DND-41 (cell line): ENCODE results near the gene HOXB13.

Source experiments
- ATAC-seq: fragments of 200-7000 bp; cut with Tn5 transposase; 3 replicates; pipeline ENCODE4 v1.9.1; 2021; ENCODE audit warnings: low read depth; ENCODE audit not compliant: insufficient read depth
- DNase-seq: peaks from one replicate; pipeline ENCODE4 v3.0.0-alpha.2; 2020
- H2AFZ ChIP-seq: 2 replicates; pipeline ENCODE4 v1.6.0; 2012; ENCODE audit warnings: low read depth, low read length
- H3K27ac ChIP-seq: 2 replicates; pipeline ENCODE4 v1.5.1; 2012; ENCODE audit warnings: low read length, inconsistent platforms
- H3K27me3 ChIP-seq: fragments of 200-600 bp; sonication (generic); 2 replicates; pipeline ENCODE4 v1.6.0; 2012; ENCODE audit warnings: low read length, mild to moderate bottlenecking, inconsistent platforms; ENCODE audit not compliant: insufficient read depth, poor library complexity
- H3K36me3 ChIP-seq: 2 replicates; pipeline ENCODE4 v1.5.1; 2012; ENCODE audit warnings: low read length, inconsistent platforms; ENCODE audit not compliant: insufficient read depth
- H3K4me1 ChIP-seq: 2 replicates; pipeline ENCODE4 v1.5.1; 2012; ENCODE audit warnings: mild to moderate bottlenecking, low read length; ENCODE audit not compliant: insufficient read depth
- H3K4me2 ChIP-seq: 2 replicates; pipeline ENCODE4 v1.6.0; 2012; ENCODE audit warnings: mild to moderate bottlenecking, moderate library complexity, low read length, inconsistent platforms; ENCODE audit not compliant: insufficient read depth
- H3K4me3 ChIP-seq, 2 experiments: fragments of 200-600 bp in 1 of 2; shearing (Covaris generic) in 1 of 2; 2 replicates each; pipeline ENCODE4 v1.5.1; 2012 to 2016; ENCODE audit warnings: inconsistent platforms in 2 of 2, low read length in 2 of 2, mild to moderate bottlenecking in 2 of 2, low read depth in 1 of 2, moderate library complexity in 1 of 2
- H3K79me2 ChIP-seq: 2 replicates; pipeline ENCODE4 v1.6.0; 2012; ENCODE audit warnings: low read length, inconsistent platforms; ENCODE audit not compliant: insufficient read depth
- H3K9ac ChIP-seq: 2 replicates; pipeline ENCODE4 v1.6.0; 2012; ENCODE audit warnings: low read depth, mild to moderate bottlenecking, inconsistent platforms, low read length, moderate library complexity
- H3K9me3 ChIP-seq: 2 replicates; pipeline ENCODE4 v1.5.1; 2012; ENCODE audit warnings: low read length, moderate library complexity, mild to moderate bottlenecking, inconsistent platforms; ENCODE audit not compliant: insufficient read depth, severe bottlenecking
- H4K20me1 ChIP-seq: 2 replicates; pipeline ENCODE4 v1.6.0; 2012; ENCODE audit warnings: low read length; ENCODE audit not compliant: insufficient read depth
- EZH2 ChIP-seq: IDR thresholded peaks from 3 replicates; pipeline ENCODE4 v1.6.1; 2012; ENCODE audit warnings: borderline replicate concordance, low read depth, mild to moderate bottlenecking, moderate library complexity, low read length, inconsistent platforms; ENCODE audit not compliant: severe bottlenecking
- TF ChIP-seq, protein P1 (sequence below): IDR thresholded peaks from 2 replicates; pipeline ENCODE4 v1.5.1; 2012; ENCODE audit warnings: borderline replicate concordance, low read length, moderate library complexity, mild to moderate bottlenecking; ENCODE audit not compliant: poor library complexity, severe bottlenecking; ENCODE audit errors: extremely low read depth

The HOXB13 gene

DNA sequence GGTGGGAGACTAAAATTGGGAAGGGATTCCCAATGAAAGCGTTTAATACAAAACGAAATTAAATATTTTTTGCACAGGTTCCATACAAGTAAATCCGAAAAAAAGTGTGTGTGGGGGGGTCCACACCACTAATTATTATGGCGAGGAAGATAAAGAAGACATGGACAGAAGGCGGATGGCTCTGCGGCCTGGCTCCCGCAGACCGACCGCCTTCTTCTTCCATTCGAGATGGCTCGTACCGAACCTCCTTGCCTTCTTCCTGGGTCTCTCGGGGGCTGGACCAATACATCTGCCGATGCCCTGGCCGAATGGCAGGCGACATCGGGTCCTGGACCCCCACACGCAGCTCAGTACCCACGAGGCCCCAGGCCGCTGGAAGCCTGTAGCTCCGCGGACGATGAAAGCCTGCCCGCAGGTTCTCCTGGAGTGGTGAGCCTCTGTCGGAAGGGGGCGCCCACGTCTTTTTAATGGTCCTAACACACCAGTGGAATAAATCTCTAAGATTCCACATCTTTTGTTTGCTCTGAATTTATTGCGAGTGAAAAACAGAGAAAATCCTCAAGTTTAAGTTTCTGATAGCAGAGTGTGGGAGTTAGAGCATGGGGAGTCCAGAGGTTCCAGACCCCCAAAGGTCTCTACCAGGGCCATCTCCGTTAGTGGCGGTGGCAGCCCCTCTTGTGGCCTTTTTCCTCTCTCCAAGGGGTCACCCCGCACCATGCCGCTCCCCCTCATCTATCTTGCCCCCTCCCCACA, 4.1 kb downstream of the HOXB13 start:
- peaks cover 26% of the 10 kb centered on the region for H3K27me3 ChIP-seq

DNA sequence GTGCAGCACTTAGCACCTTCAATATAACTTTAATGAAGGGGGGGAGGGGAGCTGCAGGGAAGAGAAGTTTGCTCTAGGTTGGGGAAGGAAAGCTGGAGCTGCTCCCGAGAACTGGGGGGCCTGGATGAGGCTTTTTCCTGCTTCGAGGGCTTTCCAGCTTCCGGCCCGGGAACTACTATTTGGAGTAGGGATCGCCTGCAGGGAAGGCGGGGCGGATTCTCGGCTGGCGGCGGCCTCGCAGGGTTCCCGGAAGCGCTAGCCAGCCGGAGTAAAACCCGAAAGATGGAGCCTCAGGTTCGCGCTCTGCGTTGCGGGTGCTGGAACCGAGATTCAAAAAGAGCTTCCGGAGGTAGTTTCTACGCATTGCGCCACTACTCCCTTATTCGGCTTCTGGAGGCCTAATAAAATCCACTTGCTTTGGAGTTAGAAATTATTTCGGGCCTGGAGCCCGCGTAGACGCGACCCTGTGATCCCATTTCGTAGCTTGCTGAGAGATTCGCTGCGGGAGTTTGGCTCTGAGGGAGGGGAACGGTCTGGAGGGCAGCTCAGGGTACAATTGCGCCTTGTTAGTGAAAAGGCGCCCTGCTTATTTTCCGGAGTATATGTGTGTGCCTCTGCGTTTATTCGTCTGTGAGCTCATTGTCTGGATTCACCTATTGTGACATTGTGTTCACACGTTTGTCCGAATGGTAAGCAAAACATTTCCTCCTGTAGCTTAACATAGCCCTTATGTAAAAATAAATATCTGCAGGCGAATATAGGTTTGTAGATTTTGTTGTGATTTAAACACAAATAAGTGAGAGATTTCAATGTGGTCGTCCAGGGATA, 4.9 kb downstream of the HOXB13 start:
- TF ChIP-seq EZH2 = no peak
- ATAC-seq = no peak
- Histone ChIP-seq H3K27me3 (peaks cover 23% of the 10 kb centered on the region), H2AFZ (no peak overlapping the region), H3K27ac (no peak overlapping the region), H3K36me3 (no peaks in the 10 kb centered on the region), H3K9me3 (no peaks in the 10 kb centered on the region), H3K79me2 (no peaks in the 10 kb centered on the region), H3K4me1 (no peaks in the 10 kb centered on the region), H3K9ac (no peak overlapping the region), H4K20me1 (no peaks in the 10 kb centered on the region), H3K4me3 (no peak overlapping the region), H3K4me2 (no peak overlapping the region)
- no peak for DNase-seq

More for the DNA sequence above, 4.1 kb downstream of the HOXB13 start:
- H3K4me2 ChIP-seq = no peak overlapping the region
- DNase-seq (peak; percentile 58), ATAC-seq (peak; percentile 79; the same call in 2 of the 3 replicates)
- no peak overlapping the region for H3K9ac ChIP-seq
- no peaks in the 10 kb centered on the region for H3K79me2 ChIP-seq
- TF ChIP-seq EZH2 = no peak
- TF ChIP-seq, protein P1, sequence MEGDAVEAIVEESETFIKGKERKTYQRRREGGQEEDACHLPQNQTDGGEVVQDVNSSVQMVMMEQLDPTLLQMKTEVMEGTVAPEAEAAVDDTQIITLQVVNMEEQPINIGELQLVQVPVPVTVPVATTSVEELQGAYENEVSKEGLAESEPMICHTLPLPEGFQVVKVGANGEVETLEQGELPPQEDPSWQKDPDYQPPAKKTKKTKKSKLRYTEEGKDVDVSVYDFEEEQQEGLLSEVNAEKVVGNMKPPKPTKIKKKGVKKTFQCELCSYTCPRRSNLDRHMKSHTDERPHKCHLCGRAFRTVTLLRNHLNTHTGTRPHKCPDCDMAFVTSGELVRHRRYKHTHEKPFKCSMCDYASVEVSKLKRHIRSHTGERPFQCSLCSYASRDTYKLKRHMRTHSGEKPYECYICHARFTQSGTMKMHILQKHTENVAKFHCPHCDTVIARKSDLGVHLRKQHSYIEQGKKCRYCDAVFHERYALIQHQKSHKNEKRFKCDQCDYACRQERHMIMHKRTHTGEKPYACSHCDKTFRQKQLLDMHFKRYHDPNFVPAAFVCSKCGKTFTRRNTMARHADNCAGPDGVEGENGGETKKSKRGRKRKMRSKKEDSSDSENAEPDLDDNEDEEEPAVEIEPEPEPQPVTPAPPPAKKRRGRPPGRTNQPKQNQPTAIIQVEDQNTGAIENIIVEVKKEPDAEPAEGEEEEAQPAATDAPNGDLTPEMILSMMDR = peak; percentile 72
- no peak overlapping the region for H2AFZ ChIP-seq
- no peaks in the 10 kb centered on the region for H3K36me3 ChIP-seq
- no peak overlapping the region for H3K4me3 ChIP-seq
- H3K27ac ChIP-seq = no peak overlapping the region
- no peaks in the 10 kb centered on the region for H4K20me1 ChIP-seq
- H3K9me3 ChIP-seq = no peaks in the 10 kb centered on the region
- H3K4me1 ChIP-seq = no peaks in the 10 kb centered on the region

DNA sequence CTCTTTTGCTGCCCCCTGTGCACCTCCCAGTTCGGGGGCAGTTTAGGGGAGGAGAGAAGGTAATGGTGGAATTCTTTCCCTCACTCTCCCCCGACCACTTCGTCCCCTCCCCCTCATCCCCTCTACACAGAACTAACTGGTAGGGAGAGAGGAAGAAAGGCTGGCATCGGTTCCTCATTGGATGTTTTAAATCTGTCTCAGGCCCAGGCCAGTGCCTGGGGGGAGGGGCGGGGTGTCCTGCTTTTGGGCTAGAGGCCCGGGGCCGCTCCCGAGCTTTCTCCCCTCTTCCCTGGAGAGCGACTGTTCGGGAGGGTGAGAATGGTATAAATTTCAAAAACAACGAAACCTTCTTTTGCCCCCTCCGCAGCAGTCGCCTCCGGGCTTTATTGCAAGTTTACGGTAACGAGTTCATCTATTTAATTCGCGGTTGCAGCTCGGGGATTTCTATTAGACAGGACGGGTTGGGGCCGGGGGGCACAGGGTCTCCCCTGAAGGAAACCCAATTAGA, 5.6 kb downstream of the HOXB13 start, which contains the start of gene PRAC2:
Gene PRAC2, plus strand, starts transcription at position 271 of the 508 bp plus-strand sequence. CDS start 1,226 bp downstream, outside the sequence.
- Histone ChIP-seq H3K27ac (no peak within 1 kb of the TSS), H3K9ac (no peak within 1 kb of the TSS), H3K36me3 (no peaks in the 10 kb centered on the region), H2AFZ (no peak within 1 kb of the TSS), H4K20me1 (no peaks in the 10 kb centered on the region), H3K4me1 (no peaks in the 10 kb centered on the region), H3K4me2 (no peak within 1 kb of the TSS), H3K4me3 (no peak within 1 kb of the TSS), H3K27me3 (peaks cover 22% of the 10 kb centered on the region), H3K9me3 (no peaks in the 10 kb centered on the region), H3K79me2 (no peaks in the 10 kb centered on the region)
- TF ChIP-seq, protein P1 = no peak
- no peak for TF ChIP-seq EZH2
- no peak for DNase-seq
- no peak for ATAC-seq
